Measurements from ENCODE around the gene PPIF. TPM values are rescaled to one million over a fixed set of nuclear protein-coding genes. Genes with fewer than 3 reads are reported as not detected.

Gene PPIF
- total and polyA plus RNA-seq, 2 of the 4 experiments (the other 2 are of a cell fraction) = 29.2 to 130 TPM

GRCh38 chr10:79396520-79396919, 49.3 kb downstream of the PPIF start:
- H4K5ac ChIP-seq (ENCODE audit: low read depth, low read length) = no peak overlapping the region
- ChIA-PET POLR2A (ENCODE audit: unreplicated experiment) (no interaction called here), CTCF (no interaction called here)
- intact Hi-C loops (cut with micrococcal nuclease) = no loop called here
- no peak overlapping the region for H3K4me3 ChIP-seq (ENCODE audit: insufficient read depth, low read depth, low read length)
- BruUV-seq (replicated peaks) = no TSS peak
- H3K4me2 ChIP-seq (ENCODE audit: low read depth, low read length) = no peak overlapping the region
- no peak overlapping the region for H2AK9ac ChIP-seq (replicated peaks; ENCODE audit: low read depth, low read length, poor library complexity)
- H3K36me3 ChIP-seq (ENCODE audit: control insufficient read depth, insufficient read depth, low read length) = peaks cover 38% of the 10 kb centered on the region; the same call in 1 of the 2 replicates
- H4K20me1 ChIP-seq (ENCODE audit: insufficient read depth, low read length) = peaks cover 6% of the 10 kb centered on the region
- peaks cover 52 to 79% of the 10 kb centered on the region in 2 experiments for H3K79me1 ChIP-seq (ENCODE audit: low read depth in 1 of 2, low read length in 2 of 2)
- H3K14ac ChIP-seq (replicated peaks; ENCODE audit: low read depth, low read length) = no peak overlapping the region
- H3K4ac ChIP-seq (ENCODE audit: low read depth, low read length) = no peak overlapping the region
- no peak for DNase-seq
- TF ChIP-seq MXI1 (IDR thresholded peaks at IDR 0.05; ENCODE audit: borderline replicate concordance, low read depth, low read length) = no peak
- TF ChIP-seq MAZ (IDR thresholded peaks at IDR 0.05; ENCODE audit: borderline replicate concordance, low read depth, low read length) = no peak
- TF ChIP-seq CEBPB (IDR thresholded peaks at IDR 0.05; ENCODE audit: low read depth, low read length) = no peak
- TF ChIP-seq, protein P1, sequence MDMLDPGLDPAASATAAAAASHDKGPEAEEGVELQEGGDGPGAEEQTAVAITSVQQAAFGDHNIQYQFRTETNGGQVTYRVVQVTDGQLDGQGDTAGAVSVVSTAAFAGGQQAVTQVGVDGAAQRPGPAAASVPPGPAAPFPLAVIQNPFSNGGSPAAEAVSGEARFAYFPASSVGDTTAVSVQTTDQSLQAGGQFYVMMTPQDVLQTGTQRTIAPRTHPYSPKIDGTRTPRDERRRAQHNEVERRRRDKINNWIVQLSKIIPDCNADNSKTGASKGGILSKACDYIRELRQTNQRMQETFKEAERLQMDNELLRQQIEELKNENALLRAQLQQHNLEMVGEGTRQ (IDR thresholded peaks at IDR 0.05; ENCODE audit: low read depth, low read length) = no peak
- TF ChIP-seq, protein P2, sequence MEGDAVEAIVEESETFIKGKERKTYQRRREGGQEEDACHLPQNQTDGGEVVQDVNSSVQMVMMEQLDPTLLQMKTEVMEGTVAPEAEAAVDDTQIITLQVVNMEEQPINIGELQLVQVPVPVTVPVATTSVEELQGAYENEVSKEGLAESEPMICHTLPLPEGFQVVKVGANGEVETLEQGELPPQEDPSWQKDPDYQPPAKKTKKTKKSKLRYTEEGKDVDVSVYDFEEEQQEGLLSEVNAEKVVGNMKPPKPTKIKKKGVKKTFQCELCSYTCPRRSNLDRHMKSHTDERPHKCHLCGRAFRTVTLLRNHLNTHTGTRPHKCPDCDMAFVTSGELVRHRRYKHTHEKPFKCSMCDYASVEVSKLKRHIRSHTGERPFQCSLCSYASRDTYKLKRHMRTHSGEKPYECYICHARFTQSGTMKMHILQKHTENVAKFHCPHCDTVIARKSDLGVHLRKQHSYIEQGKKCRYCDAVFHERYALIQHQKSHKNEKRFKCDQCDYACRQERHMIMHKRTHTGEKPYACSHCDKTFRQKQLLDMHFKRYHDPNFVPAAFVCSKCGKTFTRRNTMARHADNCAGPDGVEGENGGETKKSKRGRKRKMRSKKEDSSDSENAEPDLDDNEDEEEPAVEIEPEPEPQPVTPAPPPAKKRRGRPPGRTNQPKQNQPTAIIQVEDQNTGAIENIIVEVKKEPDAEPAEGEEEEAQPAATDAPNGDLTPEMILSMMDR (conservative IDR thresholded peaks at IDR 0.05; ENCODE audit: low read depth, low read length) = no peak
- TF ChIP-seq FOS (IDR thresholded peaks at IDR 0.05; ENCODE audit: low read depth, low read length) = no peak
- no peak for TF ChIP-seq SMC3 (IDR thresholded peaks at IDR 0.05; ENCODE audit: low read depth, low read length)
- TF ChIP-seq NFE2L2 (IDR thresholded peaks at IDR 0.05; ENCODE audit: low read depth, low read length) = no peak
- no peak for TF ChIP-seq POLR2A (IDR thresholded peaks at IDR 0.05; ENCODE audit: low read depth, low read length)
- no peak for TF ChIP-seq CHD1 (IDR thresholded peaks at IDR 0.05; ENCODE audit: low read depth, low read length)
- TF ChIP-seq RCOR1 (IDR thresholded peaks at IDR 0.05; ENCODE audit: insufficient replicate concordance, low read length) = no peak
- TF ChIP-seq MAFK (IDR thresholded peaks at IDR 0.05; ENCODE audit: low read depth, low read length) = no peak
- TF ChIP-seq RAD21 (IDR thresholded peaks at IDR 0.05; ENCODE audit: low read length) = no peak
- no peak for TF ChIP-seq ELK1 (IDR thresholded peaks at IDR 0.05; ENCODE audit: borderline replicate concordance, low read depth, low read length)
- TF ChIP-seq BHLHE40 (IDR thresholded peaks at IDR 0.05; ENCODE audit: low read depth, low read length) = no peak
- no peak for TF ChIP-seq RFX5 (IDR thresholded peaks at IDR 0.05; ENCODE audit: low read depth, low read length)
- H3K18ac ChIP-seq (ENCODE audit: low read depth, low read length) = no peak overlapping the region
- no peak overlapping the region for H2BK15ac ChIP-seq (ENCODE audit: low read depth, low read length)
- no peak overlapping the region; the same call in 1 of the 2 replicates for H3K23ac ChIP-seq (ENCODE audit: low read depth, low read length)
- H3K9ac ChIP-seq (ENCODE audit: low read depth, low read length) = no peak overlapping the region
- no peak overlapping the region for H2AK5ac ChIP-seq (ENCODE audit: low read depth, low read length)
- H2BK5ac ChIP-seq (ENCODE audit: low read depth, low read length, poor library complexity, severe bottlenecking) = no peak overlapping the region
- no peak overlapping the region for H3K27ac ChIP-seq (ENCODE audit: insufficient read depth, low read length)
- in situ Hi-C loops (cut with MboI; ENCODE audit: low sequenced_read_pairs) = loop anchor here (25.0 kb wide), 1 partner anchor 91 kb away; no protein-coding TSS in a partner anchor
- no peak overlapping the region for H2AFZ ChIP-seq (replicated peaks; ENCODE audit: low read length, poor library complexity)
- H4K91ac ChIP-seq (ENCODE audit: insufficient read depth, low read depth, low read length) = no peak overlapping the region
- 100% methylated on average over 2 of the region's 5 CpGs; no CpG with 5 or more reads in 1 of the 2 experiments for WGBS, 2 experiments (ENCODE audit: extremely low coverage in 2 of 2, insufficient read length in 1 of 2)
- H3K9me1 ChIP-seq (ENCODE audit: insufficient read depth, low read length) = peaks cover 27% of the 10 kb centered on the region
- dilution Hi-C loops (cut with HindIII; ENCODE audit: low sequenced_read_pairs, unreplicated experiment) = no loop called here
- no peak overlapping the region for H4K8ac ChIP-seq (ENCODE audit: low read depth in 2 of 2, low read length in 2 of 2)
- peaks cover 32% of the 10 kb centered on the region for H3K4me1 ChIP-seq (ENCODE audit: control insufficient read depth, insufficient read depth, low read length)
- no peaks in the 10 kb centered on the region for H3K27me3 ChIP-seq (ENCODE audit: control insufficient read depth, insufficient read depth, low read length)
- H3K9me3 ChIP-seq (ENCODE audit: control insufficient read depth, insufficient read depth, low read length) = no peaks in the 10 kb centered on the region
- no peak overlapping the region for H2BK120ac ChIP-seq (ENCODE audit: low read depth, low read length)
- ATAC-seq (ENCODE audit: low read depth) = no peak
- no peak overlapping the region for H3K56ac ChIP-seq (ENCODE audit: extremely low read depth, insufficient read depth, low read length)
- no peak overlapping the region for H2BK20ac ChIP-seq (ENCODE audit: low read depth, low read length)
